HG03520 (cell line): Measurements from ENCODE around the gene RAX.

Source experiments
- ATAC-seq: cut with Tn5 transposase; IDR thresholded peaks from one replicate; pipeline ENCODE4 v1.9.1; 2021; ENCODE audit warnings: mild to moderate bottlenecking, moderate library complexity; ENCODE audit not compliant: unreplicated experiment

Gene RAX

GRCh38 chr18:59272891-59273758 lies at the start of gene RAX:
Gene RAX, minus strand, starts transcription at chr18:59273454. Its CDS starts 248 bp downstream, at chr18:59273206.
- peak; percentile 74 for ATAC-seq

- ATAC-seq, result no peak
These were observed 45.3 kb upstream of the RAX start, which contains the start of gene CPLX4 for GRCh38 chr18:59318460-59319050. Gene CPLX4, minus strand, starts transcription at chr18:59318649. Its CDS starts 187 bp downstream, at chr18:59318462.

- ATAC-seq, result no peak
These were observed 38.4 kb upstream of the RAX start for GRCh38 chr18:59311631-59312030.

- ATAC-seq, result no peak
These were observed 35.6 kb upstream of the RAX start for GRCh38 chr18:59308938-59309260.

GRCh38 chr18:59308248-59308937 lies 35.1 kb upstream of the RAX start:
- ATAC-seq, result peak; percentile 89

- no peak for ATAC-seq
These were observed 33.4 kb upstream of the RAX start for GRCh38 chr18:59306640-59307039.

- ATAC-seq, result no peak
These were observed 32.0 kb upstream of the RAX start for GRCh38 chr18:59305295-59305694.

- no peak for ATAC-seq
These were observed 30.5 kb upstream of the RAX start for GRCh38 chr18:59303656-59304195.

GRCh38 chr18:59303006-59303405 lies 29.8 kb upstream of the RAX start:
- no peak for ATAC-seq

GRCh38 chr18:59301929-59302328 lies 28.7 kb upstream of the RAX start:
- ATAC-seq, result no peak

- no peak for ATAC-seq
These were observed 27.5 kb upstream of the RAX start for GRCh38 chr18:59300676-59301285.

GRCh38 chr18:59298871-59299270 lies 25.6 kb upstream of the RAX start:
- no peak for ATAC-seq

- ATAC-seq, result no peak
These were observed 20.1 kb upstream of the RAX start for GRCh38 chr18:59293317-59293716.

GRCh38 chr18:59286341-59286740 lies 13.1 kb upstream of the RAX start:
- ATAC-seq, result no peak

- no peak for ATAC-seq
These were observed 9.1 kb upstream of the RAX start for GRCh38 chr18:59282341-59282740.

- no peak for ATAC-seq
These were observed 6.5 kb upstream of the RAX start for GRCh38 chr18:59279722-59280121.

- no peak for ATAC-seq
These were observed 5.9 kb upstream of the RAX start for GRCh38 chr18:59279193-59279592.

GRCh38 chr18:59278793-59279192 lies 5.5 kb upstream of the RAX start:
- no peak for ATAC-seq

GRCh38 chr18:59276047-59276446 lies 2.8 kb upstream of the RAX start:
- no peak for ATAC-seq

- no peak for ATAC-seq
These were observed 2.2 kb upstream of the RAX start for GRCh38 chr18:59275406-59275949.

GRCh38 chr18:59274533-59274928 lies 1.3 kb upstream of the RAX start:
- ATAC-seq, result no peak
